LNCaP clone FGC (cell line): ENCODE results near the gene REPIN1.

Experiments
- DNase-seq: peaks from one replicate; pipeline ENCODE4 v3.0.0-alpha.2; 2011; ENCODE audit warnings: low read depth
- H3K4me3 ChIP-seq: 2 replicates; pipeline ENCODE4 v1.5.1; 2011; ENCODE audit warnings: mild to moderate bottlenecking, low read depth, low read length, control low read depth
- CTCF ChIP-seq: IDR thresholded peaks from 2 replicates; pipeline ENCODE4 v1.5.1; 2012; ENCODE audit warnings: mild to moderate bottlenecking; ENCODE audit not compliant: control insufficient read depth, insufficient read depth; ENCODE audit errors: extremely low read depth

REPIN1 gene

GRCh38 chr7:150398108-150398964 lies 29.7 kb downstream of the REPIN1 start:
- H3K4me3 ChIP-seq = no peak overlapping the region
- no peak for TF ChIP-seq CTCF
- DNase-seq = no peak

- TF ChIP-seq CTCF = no peak
- DNase-seq = no peak
- no peak overlapping the region for H3K4me3 ChIP-seq
These were observed 30.3 kb downstream of the REPIN1 start for GRCh38 chr7:150398965-150399320.

GRCh38 chr7:150399421-150400007 lies 30.9 kb downstream of the REPIN1 start:
- TF ChIP-seq CTCF = no peak
- no peak for DNase-seq
- no peak overlapping the region for H3K4me3 ChIP-seq

- no peak overlapping the region for H3K4me3 ChIP-seq
- DNase-seq = no peak
- TF ChIP-seq CTCF = no peak
These were observed 31.6 kb downstream of the REPIN1 start for GRCh38 chr7:150400008-150400787.

GRCh38 chr7:150400788-150401423 lies 32.3 kb downstream of the REPIN1 start:
- no peak for DNase-seq
- no peak for TF ChIP-seq CTCF

GRCh38 chr7:150401424-150401790 lies 32.8 kb downstream of the REPIN1 start:
- no peak for TF ChIP-seq CTCF
- DNase-seq = no peak

More at GRCh38 chr7:150400788-150401423, 32.3 kb downstream of the REPIN1 start:
- H3K4me3 ChIP-seq = no peak overlapping the region

More at GRCh38 chr7:150401424-150401790, 32.8 kb downstream of the REPIN1 start:
- H3K4me3 ChIP-seq = no peak overlapping the region
